Measurements from ENCODE around the gene SPRY1. TPM values are rescaled to one million over a fixed set of nuclear protein-coding genes. Genes with fewer than 3 reads are reported as not detected.

The SPRY1 gene
- total RNA-seq, 2 experiments from 2014 or later, result 137 to 144 TPM

- peak; percentile 37 for ATAC-seq
- peak; percentile 8 for DNase-seq
- no peak overlapping the region for H3K27ac Mint-ChIP-seq
- H3K9me3 Mint-ChIP-seq, result no peaks in the 10 kb centered on the region
- no peak overlapping the region for H3K4me3 Mint-ChIP-seq
- TF ChIP-seq CTCF (IDR thresholded peaks at IDR 0.05), result peak; percentile 12
- intact Hi-C loops (cut with micrococcal nuclease), result no loop called here
- peaks cover 8% of the 10 kb centered on the region for H3K4me1 Mint-ChIP-seq (ENCODE audit: low read depth)
- H3K36me3 Mint-ChIP-seq (ENCODE audit: low read depth), result no peaks in the 10 kb centered on the region
- POLR2A ChIA-PET, result no interaction called here
- CTCF ChIA-PET, result interaction anchor here (1.2 to 1.3 kb wide), 2 partner anchors 9 to 20 kb away, joined by 3 to 6 read pairs; no protein-coding TSS in a partner anchor
- peaks cover 3% of the 10 kb centered on the region for H3K27me3 Mint-ChIP-seq
These were observed 46.4 kb upstream of the SPRY1 start for GRCh38 chr4:123350191-123350544.

DNA sequence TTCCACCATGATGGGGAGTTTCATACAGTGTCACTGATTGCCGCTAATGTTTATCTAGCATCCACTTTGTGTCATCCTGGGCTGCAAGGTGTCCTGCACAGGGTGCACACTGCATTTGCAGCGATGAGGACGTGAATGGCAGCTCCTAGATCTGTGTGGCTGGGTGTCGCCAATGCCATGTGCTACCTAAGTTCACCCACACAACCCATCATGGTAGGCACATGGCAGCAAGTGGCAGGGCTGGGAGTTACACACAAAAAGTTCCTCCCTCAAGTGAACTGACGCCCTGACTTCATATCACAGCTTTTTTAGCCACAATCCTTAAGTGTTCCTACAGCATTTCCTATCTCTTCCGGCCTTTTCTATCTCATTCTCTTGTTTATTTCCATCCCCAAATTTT lies 45.9 kb upstream of the SPRY1 start:
- POLR2A ChIA-PET, result no interaction called here
- DNase-seq (no peak), ATAC-seq (no peak)
- Mint-ChIP-seq H3K36me3 (ENCODE audit: low read depth) (no peaks in the 10 kb centered on the region), H3K27me3 (peaks cover 3% of the 10 kb centered on the region), H3K9me3 (no peaks in the 10 kb centered on the region), H3K27ac (no peak overlapping the region), H3K4me3 (no peak overlapping the region), H3K4me1 (ENCODE audit: low read depth) (peaks cover 8% of the 10 kb centered on the region)
- no peak for TF ChIP-seq CTCF (IDR thresholded peaks at IDR 0.05)
- CTCF ChIA-PET, result interaction anchor here (0.7 to 1.3 kb wide), 2 partner anchors 10 to 13 kb away, joined by 3 to 6 read pairs; no protein-coding TSS in a partner anchor
- intact Hi-C loops (cut with micrococcal nuclease), result no loop called here

- no peak for TF ChIP-seq CTCF (IDR thresholded peaks at IDR 0.05)
- DNase-seq (no peak), ATAC-seq (no peak)
- Mint-ChIP-seq H3K36me3 (ENCODE audit: low read depth) (no peaks in the 10 kb centered on the region), H3K27ac (no peak overlapping the region), H3K27me3 (peaks cover 3% of the 10 kb centered on the region), H3K9me3 (no peaks in the 10 kb centered on the region), H3K4me1 (ENCODE audit: low read depth) (peaks cover 8% of the 10 kb centered on the region), H3K4me3 (no peak overlapping the region)
- ChIA-PET CTCF (no interaction called here), POLR2A (no interaction called here)
- intact Hi-C loops (cut with micrococcal nuclease), result no loop called here
These were observed 44.9 kb upstream of the SPRY1 start for GRCh38 chr4:123351713-123352112.

GRCh38 chr4:123352240-123352945 lies 44.2 kb upstream of the SPRY1 start:
- H3K4me3 Mint-ChIP-seq, result no peak overlapping the region
- POLR2A ChIA-PET, result interaction anchor here (1.3 kb wide), 1 partner anchor 9 kb away, joined by 3 read pairs; no protein-coding TSS in a partner anchor
- no peak for TF ChIP-seq CTCF (IDR thresholded peaks at IDR 0.05)
- H3K27ac Mint-ChIP-seq, result no peak overlapping the region
- no peak for ATAC-seq
- CTCF ChIA-PET, result no interaction called here
- no peaks in the 10 kb centered on the region for H3K36me3 Mint-ChIP-seq (ENCODE audit: low read depth)
- intact Hi-C loops (cut with micrococcal nuclease), result no loop called here
- peaks cover 8% of the 10 kb centered on the region for H3K4me1 Mint-ChIP-seq (ENCODE audit: low read depth)
- no peak for DNase-seq
- H3K9me3 Mint-ChIP-seq, result no peaks in the 10 kb centered on the region
- peaks cover 3% of the 10 kb centered on the region for H3K27me3 Mint-ChIP-seq

DNA sequence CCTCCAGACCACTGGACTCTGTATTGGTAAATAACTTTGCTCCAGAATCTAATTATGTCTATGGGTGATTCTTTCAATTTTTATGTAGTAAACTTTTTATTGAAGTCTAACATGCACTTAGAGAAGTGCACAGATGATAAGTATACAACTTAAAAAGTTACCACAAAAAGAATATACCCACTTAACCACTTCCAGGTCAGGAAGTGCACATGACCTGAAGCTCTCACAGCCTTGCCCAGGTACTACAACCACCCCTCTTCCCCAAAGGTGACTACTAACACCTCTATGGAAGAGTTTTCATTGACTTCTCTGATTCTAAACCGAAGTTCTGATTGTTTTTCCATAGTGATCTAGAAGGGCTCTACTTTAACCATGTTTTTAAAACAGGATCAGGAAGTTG lies 43.6 kb upstream of the SPRY1 start:
- ChIA-PET POLR2A (interaction anchor here (1.3 kb wide), 1 partner anchor 9 kb away, joined by 3 read pairs; no protein-coding TSS in a partner anchor), CTCF (no interaction called here)
- Mint-ChIP-seq H3K4me3 (no peak overlapping the region), H3K27me3 (peaks cover 3% of the 10 kb centered on the region), H3K27ac (no peak overlapping the region), H3K36me3 (ENCODE audit: low read depth) (no peaks in the 10 kb centered on the region), H3K9me3 (no peaks in the 10 kb centered on the region), H3K4me1 (ENCODE audit: low read depth) (peaks cover 8% of the 10 kb centered on the region)
- TF ChIP-seq CTCF (IDR thresholded peaks at IDR 0.05), result no peak
- DNase-seq (no peak), ATAC-seq (no peak)
- intact Hi-C loops (cut with micrococcal nuclease), result no loop called here
